Measurements from ENCODE around the gene PCMTD2.

PCMTD2 gene

DNA sequence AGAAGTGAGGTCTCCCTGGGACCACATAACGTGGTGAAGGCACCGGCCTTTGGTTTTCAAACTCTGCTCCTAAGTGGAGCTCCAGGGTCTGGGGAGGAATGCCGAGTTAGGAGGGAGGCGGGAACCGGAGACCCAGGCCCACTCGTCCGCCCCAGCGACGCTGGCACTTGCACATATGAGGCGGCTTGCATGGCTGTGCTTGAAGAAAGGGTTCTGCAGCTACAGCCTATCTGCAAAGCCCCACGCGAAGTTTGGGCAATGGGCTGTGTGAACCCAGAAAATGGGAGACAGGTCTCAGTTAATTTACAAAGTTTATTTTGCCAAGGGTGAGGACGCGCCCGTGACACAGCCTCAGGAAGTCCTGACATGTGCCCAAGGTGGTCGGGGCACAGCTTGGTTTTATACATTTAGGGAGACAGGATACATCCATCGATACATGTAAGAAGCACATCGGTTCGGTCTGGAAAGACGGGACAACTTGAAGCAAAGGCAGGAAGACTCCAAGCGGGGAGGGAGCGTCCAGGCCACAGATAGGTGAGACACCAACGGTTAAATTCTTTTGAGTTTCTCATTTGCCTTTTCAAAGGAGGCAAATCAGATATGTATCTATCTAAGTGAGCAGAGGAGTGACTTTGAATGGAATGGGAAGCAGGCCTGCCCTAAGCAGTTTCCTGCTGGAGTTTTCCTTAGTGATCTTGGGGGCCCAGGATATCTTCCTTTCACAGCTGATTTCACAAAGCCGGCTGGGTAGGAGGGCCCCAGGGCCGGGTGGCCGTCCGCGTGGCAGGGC is 782 bp upstream of the PCMTD2 start:
- peak overlapping the region; percentile 48 to 83 (median 76) for H3K4me3 ChIP-seq (ENCODE audit: low read depth in 1 of 5, low read length in 5 of 5)
- H3K9ac ChIP-seq (ENCODE audit: low read length in 5 of 5) = peak overlapping the region in 4 of 5 donors; percentile 71 to 84 (median 76)
- no peaks in the 10 kb centered on the region for H3K36me3 ChIP-seq (ENCODE audit: control insufficient read depth in 5 of 5, insufficient read depth in 5 of 5, low read length in 5 of 5)
- peak overlapping the region; percentile 72 for H3K27ac ChIP-seq (ENCODE audit: low read depth, low read length)
- H3K4me1 ChIP-seq (ENCODE audit: control insufficient read depth in 5 of 5, insufficient read depth in 5 of 5, low read length in 5 of 5) = peaks cover 8 to 34% (median 32%) of the 10 kb centered on the region in 5 donors
- no peaks in the 10 kb centered on the region for H3K9me3 ChIP-seq (ENCODE audit: control insufficient read depth in 5 of 5, low read length in 5 of 5)
- H3K27me3 ChIP-seq (ENCODE audit: control insufficient read depth in 5 of 5, insufficient read depth in 4 of 5, low read length in 5 of 5) = peaks cover 0 to 4% (median 0%) of the 10 kb centered on the region in 5 donors

GRCh38 chr20:64256282-64256935 is 861 bp downstream of the PCMTD2 start:
- Histone ChIP-seq H3K27me3 (ENCODE audit: control insufficient read depth in 5 of 5, insufficient read depth in 4 of 5, low read length in 5 of 5) (peaks cover 0 to 4% (median 0%) of the 10 kb centered on the region in 5 donors), H3K9ac (ENCODE audit: low read length in 5 of 5) (peak overlapping the region; percentile 81 to 89 (median 86)), H3K4me1 (ENCODE audit: control insufficient read depth in 5 of 5, insufficient read depth in 5 of 5, low read length in 5 of 5) (peaks cover 8 to 50% (median 44%) of the 10 kb centered on the region in 5 donors), H3K9me3 (ENCODE audit: control insufficient read depth in 5 of 5, low read length in 5 of 5) (no peaks in the 10 kb centered on the region), H3K27ac (ENCODE audit: low read depth, low read length) (peak overlapping the region; percentile 57), H3K4me3 (ENCODE audit: low read depth in 1 of 5, low read length in 5 of 5) (peak overlapping the region; percentile 67 to 86 (median 83)), H3K36me3 (ENCODE audit: control insufficient read depth in 5 of 5, insufficient read depth in 5 of 5, low read length in 5 of 5) (peaks cover 0 to 4% (median 0%) of the 10 kb centered on the region in 5 donors)

DNA sequence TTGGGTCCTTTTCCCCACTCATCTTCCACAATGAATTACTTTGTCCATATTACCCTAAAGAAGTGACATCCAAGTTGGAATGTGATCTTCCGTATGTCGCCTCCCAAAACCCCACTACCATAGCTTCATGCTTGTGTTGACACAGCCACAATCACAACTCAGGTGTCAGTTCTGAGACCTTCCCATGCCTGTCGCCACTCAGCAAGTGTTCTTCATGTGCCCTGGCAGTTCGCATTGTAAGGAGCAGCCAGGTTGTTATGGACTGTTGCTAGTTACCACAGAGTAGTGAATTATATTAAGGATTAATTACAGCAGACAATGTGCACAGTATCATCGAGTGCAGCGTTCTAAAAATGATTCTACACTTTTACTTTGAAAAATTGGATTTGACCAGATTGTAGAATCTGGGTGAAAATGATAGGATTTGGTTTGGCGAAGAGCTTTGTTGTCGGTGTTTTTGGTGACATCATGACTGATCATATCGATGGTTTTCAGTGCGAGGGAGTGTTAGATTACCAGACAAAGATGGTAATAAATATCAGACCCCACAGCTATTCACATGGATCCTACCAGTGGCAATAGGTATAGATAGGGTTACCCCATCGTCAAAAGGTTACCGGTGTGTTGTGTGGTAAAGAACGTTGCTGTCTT is 1.7 kb downstream of the PCMTD2 start:
- Histone ChIP-seq H3K9ac (ENCODE audit: low read length in 5 of 5) (peak overlapping the region in 4 of 5 donors; percentile 81 to 89 (median 84)), H3K36me3 (ENCODE audit: control insufficient read depth in 5 of 5, insufficient read depth in 5 of 5, low read length in 5 of 5) (peaks cover 0 to 4% (median 0%) of the 10 kb centered on the region in 5 donors), H3K27ac (ENCODE audit: low read depth, low read length) (no peak overlapping the region), H3K4me1 (ENCODE audit: control insufficient read depth in 5 of 5, insufficient read depth in 5 of 5, low read length in 5 of 5) (peaks cover 8 to 58% (median 50%) of the 10 kb centered on the region in 5 donors), H3K9me3 (ENCODE audit: control insufficient read depth in 5 of 5, low read length in 5 of 5) (no peaks in the 10 kb centered on the region), H3K27me3 (ENCODE audit: control insufficient read depth in 5 of 5, insufficient read depth in 4 of 5, low read length in 5 of 5) (peaks cover 0 to 4% (median 0%) of the 10 kb centered on the region in 5 donors), H3K4me3 (ENCODE audit: low read depth in 1 of 5, low read length in 5 of 5) (peak overlapping the region in 4 of 5 donors; percentile 77 to 86 (median 84))

DNA sequence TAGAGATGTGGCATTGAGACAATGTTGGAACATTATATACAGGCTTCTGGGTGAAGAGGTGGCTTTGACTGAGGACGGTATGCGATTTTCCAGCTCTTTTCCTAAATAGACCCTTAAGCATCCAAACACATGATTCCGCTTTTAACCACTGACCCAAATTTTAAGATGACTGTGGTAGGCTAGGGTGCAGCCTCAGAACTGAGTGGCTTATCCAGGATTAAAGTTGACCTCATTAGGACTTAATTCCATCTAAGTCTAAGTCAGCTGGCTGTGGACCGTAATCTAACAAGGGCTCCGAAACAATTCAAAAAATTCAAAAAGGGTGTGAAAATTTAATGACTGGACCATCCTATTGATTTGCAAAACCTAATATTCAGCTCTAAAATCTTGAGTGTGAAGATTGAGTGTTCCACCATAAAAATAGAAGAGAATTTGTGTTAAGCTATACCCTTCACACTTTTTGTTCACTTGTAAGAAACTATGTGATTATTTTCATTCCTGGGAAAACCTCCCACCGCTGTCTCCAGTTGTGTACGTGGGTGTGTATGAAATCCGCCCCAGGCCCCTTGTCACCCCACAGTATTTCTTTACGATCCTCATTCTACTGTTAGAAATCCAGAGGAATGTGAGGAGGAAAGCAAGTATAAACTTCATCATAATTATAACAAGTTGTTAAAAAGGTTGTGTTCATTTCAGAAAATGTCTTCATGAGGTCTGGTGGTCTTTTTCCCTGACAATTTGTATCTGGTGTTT is 2.7 kb downstream of the PCMTD2 start:
- Histone ChIP-seq H3K9ac (ENCODE audit: low read length in 5 of 5) (peak overlapping the region in 1 of 5 donors; percentile 22), H3K4me1 (ENCODE audit: control insufficient read depth in 5 of 5, insufficient read depth in 5 of 5, low read length in 5 of 5) (peaks cover 9 to 64% (median 51%) of the 10 kb centered on the region in 5 donors), H3K9me3 (ENCODE audit: control insufficient read depth in 5 of 5, low read length in 5 of 5) (no peaks in the 10 kb centered on the region), H3K36me3 (ENCODE audit: control insufficient read depth in 5 of 5, insufficient read depth in 5 of 5, low read length in 5 of 5) (peaks cover 0 to 13% (median 0%) of the 10 kb centered on the region in 5 donors), H3K4me3 (ENCODE audit: low read depth in 1 of 5, low read length in 5 of 5) (no peak overlapping the region), H3K27ac (ENCODE audit: low read depth, low read length) (no peak overlapping the region), H3K27me3 (ENCODE audit: control insufficient read depth in 5 of 5, insufficient read depth in 4 of 5, low read length in 5 of 5) (no peaks in the 10 kb centered on the region)

GRCh38 chr20:64260239-64260638 is 4.7 kb downstream of the PCMTD2 start:
- Histone ChIP-seq H3K4me1 (ENCODE audit: control insufficient read depth in 5 of 5, insufficient read depth in 5 of 5, low read length in 5 of 5) (peaks cover 9 to 63% (median 50%) of the 10 kb centered on the region in 5 donors), H3K27ac (ENCODE audit: low read depth, low read length) (peak overlapping the region; percentile 9)

DNA sequence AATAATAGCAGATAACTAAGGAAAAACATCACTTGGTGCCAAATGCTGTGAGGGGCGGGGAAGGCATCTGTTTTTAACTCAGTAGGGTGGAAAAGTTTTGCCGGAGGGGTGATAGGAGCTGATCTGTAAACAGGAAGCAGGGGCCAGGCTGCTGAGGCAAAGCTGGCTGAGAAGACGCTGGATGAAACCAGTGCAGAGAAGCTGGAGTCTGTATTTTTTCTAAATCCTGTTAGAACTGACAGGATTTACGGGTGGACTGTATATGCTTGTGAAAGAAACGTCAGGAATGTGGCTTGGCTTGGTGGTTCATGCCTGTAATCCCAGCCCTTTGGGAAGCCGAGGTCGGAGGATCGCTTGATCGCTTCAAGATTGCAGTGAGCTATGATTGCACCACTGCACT is 5.6 kb downstream of the PCMTD2 start:
- Histone ChIP-seq H3K27ac (ENCODE audit: low read depth, low read length) (peak overlapping the region; percentile 9), H3K36me3 (ENCODE audit: control insufficient read depth in 5 of 5, insufficient read depth in 5 of 5, low read length in 5 of 5) (peaks cover 0 to 24% (median 4%) of the 10 kb centered on the region in 5 donors), H3K4me1 (ENCODE audit: control insufficient read depth in 5 of 5, insufficient read depth in 5 of 5, low read length in 5 of 5) (peaks cover 9 to 64% (median 52%) of the 10 kb centered on the region in 5 donors), H3K9me3 (ENCODE audit: control insufficient read depth in 5 of 5, low read length in 5 of 5) (no peaks in the 10 kb centered on the region), H3K9ac (ENCODE audit: low read length in 5 of 5) (peak overlapping the region in 4 of 5 donors; percentile 34 to 67 (median 55)), H3K27me3 (ENCODE audit: control insufficient read depth in 5 of 5, insufficient read depth in 4 of 5, low read length in 5 of 5) (no peaks in the 10 kb centered on the region), H3K4me3 (ENCODE audit: low read depth in 1 of 5, low read length in 5 of 5) (peak overlapping the region; percentile 30 to 54 (median 34))

More at GRCh38 chr20:64260239-64260638, 4.7 kb downstream of the PCMTD2 start:
- Histone ChIP-seq H3K36me3 (ENCODE audit: control insufficient read depth in 5 of 5, insufficient read depth in 5 of 5, low read length in 5 of 5) (peaks cover 0 to 17% (median 2%) of the 10 kb centered on the region in 5 donors), H3K9me3 (ENCODE audit: control insufficient read depth in 5 of 5, low read length in 5 of 5) (no peaks in the 10 kb centered on the region), H3K4me3 (ENCODE audit: low read depth in 1 of 5, low read length in 5 of 5) (no peak overlapping the region), H3K9ac (ENCODE audit: low read length in 5 of 5) (peak overlapping the region in 1 of 5 donors; percentile 44), H3K27me3 (ENCODE audit: control insufficient read depth in 5 of 5, insufficient read depth in 4 of 5, low read length in 5 of 5) (no peaks in the 10 kb centered on the region)

GRCh38 chr20:64264091-64264490 is 8.5 kb downstream of the PCMTD2 start:
- H3K4me3 ChIP-seq (ENCODE audit: low read depth in 1 of 5, low read length in 5 of 5) = no peak overlapping the region
- peaks cover 5 to 35% (median 10%) of the 10 kb centered on the region in 5 donors for H3K36me3 ChIP-seq (ENCODE audit: control insufficient read depth in 5 of 5, insufficient read depth in 5 of 5, low read length in 5 of 5)
- peaks cover 1 to 39% (median 32%) of the 10 kb centered on the region in 5 donors for H3K4me1 ChIP-seq (ENCODE audit: control insufficient read depth in 5 of 5, insufficient read depth in 5 of 5, low read length in 5 of 5)
- H3K27me3 ChIP-seq (ENCODE audit: control insufficient read depth in 5 of 5, insufficient read depth in 4 of 5, low read length in 5 of 5) = no peaks in the 10 kb centered on the region
- H3K27ac ChIP-seq (ENCODE audit: low read depth, low read length) = no peak overlapping the region
- H3K9ac ChIP-seq (ENCODE audit: low read length in 5 of 5) = no peak overlapping the region
- H3K9me3 ChIP-seq (ENCODE audit: control insufficient read depth in 5 of 5, low read length in 5 of 5) = no peaks in the 10 kb centered on the region

DNA sequence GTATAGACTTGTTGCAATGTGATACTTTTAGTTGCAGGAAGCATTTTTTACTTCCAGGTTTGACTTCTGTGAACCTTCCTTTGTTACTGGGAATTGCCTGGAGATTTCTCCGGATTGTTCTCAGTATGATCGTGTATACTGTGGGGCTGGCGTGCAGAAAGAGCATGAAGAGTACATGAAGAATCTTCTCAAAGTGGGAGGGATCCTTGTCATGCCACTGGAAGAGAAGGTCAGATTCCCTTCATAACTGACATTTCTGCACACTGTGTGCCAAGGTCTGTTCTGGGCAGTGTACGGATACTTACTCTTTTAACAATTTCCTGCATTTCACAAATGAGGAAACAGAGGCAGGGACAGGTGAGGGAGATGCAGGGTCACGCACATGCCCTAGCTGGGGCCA is 9.7 kb downstream of the PCMTD2 start:
- Histone ChIP-seq H3K36me3 (ENCODE audit: control insufficient read depth in 5 of 5, insufficient read depth in 5 of 5, low read length in 5 of 5) (peaks cover 5 to 37% (median 13%) of the 10 kb centered on the region in 5 donors), H3K27ac (ENCODE audit: low read depth, low read length) (no peak overlapping the region), H3K9me3 (ENCODE audit: control insufficient read depth in 5 of 5, low read length in 5 of 5) (no peaks in the 10 kb centered on the region), H3K9ac (ENCODE audit: low read length in 5 of 5) (no peak overlapping the region), H3K4me1 (ENCODE audit: control insufficient read depth in 5 of 5, insufficient read depth in 5 of 5, low read length in 5 of 5) (peaks cover 5 to 33% (median 28%) of the 10 kb centered on the region in 5 donors), H3K27me3 (ENCODE audit: control insufficient read depth in 5 of 5, insufficient read depth in 4 of 5, low read length in 5 of 5) (no peaks in the 10 kb centered on the region), H3K4me3 (ENCODE audit: low read depth in 1 of 5, low read length in 5 of 5) (no peak overlapping the region)

GRCh38 chr20:64266988-64267387 is 11.4 kb downstream of the PCMTD2 start:
- Histone ChIP-seq H3K9ac (ENCODE audit: low read length in 5 of 5) (no peak overlapping the region), H3K27ac (ENCODE audit: low read depth, low read length) (no peak overlapping the region), H3K27me3 (ENCODE audit: control insufficient read depth in 5 of 5, insufficient read depth in 4 of 5, low read length in 5 of 5) (no peaks in the 10 kb centered on the region), H3K36me3 (ENCODE audit: control insufficient read depth in 5 of 5, insufficient read depth in 5 of 5, low read length in 5 of 5) (peaks cover 5 to 45% (median 22%) of the 10 kb centered on the region in 5 donors), H3K9me3 (ENCODE audit: control insufficient read depth in 5 of 5, low read length in 5 of 5) (no peaks in the 10 kb centered on the region), H3K4me1 (ENCODE audit: control insufficient read depth in 5 of 5, insufficient read depth in 5 of 5, low read length in 5 of 5) (peaks cover 5 to 15% (median 13%) of the 10 kb centered on the region in 5 donors), H3K4me3 (ENCODE audit: low read depth in 1 of 5, low read length in 5 of 5) (no peak overlapping the region)
